Liver (tissue), 9 donors: Measurements from ENCODE around the gene ORC3. TPM values are rescaled to one million over a fixed set of nuclear protein-coding genes. Genes with fewer than 3 reads are reported as not detected.
"Not testable (repeated sequence)": the region's sequence is repeated elsewhere in the genome, so short reads cannot be mapped to it uniquely, and the experiment has no call there.

Experiments
- DNase-seq: peaks from one replicate; pipeline ENCODE4 v3.0.0-alpha.2; 2017; ENCODE audit warnings: low spot score
- H3K27ac ChIP-seq, 2 donors: one replicate each; pipeline ENCODE4 v1.7.0; 2013; ENCODE audit warnings: inconsistent platforms in 2 of 2, low read length in 2 of 2, control low read depth in 1 of 2, low read depth in 1 of 2, mild to moderate bottlenecking in 1 of 2
- H3K27me3 ChIP-seq, 4 donors: one replicate each; pipeline versions ENCODE4 v1.6.1 to v1.7.0; 2013; ENCODE audit warnings: low read length in 3 of 4, inconsistent platforms in 1 of 4, mild to moderate bottlenecking in 1 of 4, moderate library complexity in 1 of 4; ENCODE audit not compliant: control insufficient read depth in 4 of 4, insufficient read depth in 4 of 4
- H3K36me3 ChIP-seq, 4 donors: one replicate each; pipeline versions ENCODE4 v1.6.1 to v1.7.0; 2013; ENCODE audit warnings: low read length in 3 of 4, mild to moderate bottlenecking in 3 of 4, low read depth in 1 of 4, moderate library complexity in 1 of 4; ENCODE audit not compliant: control insufficient read depth in 4 of 4, insufficient read depth in 3 of 4
- H3K4me1 ChIP-seq, 4 donors: one replicate each; pipeline versions ENCODE4 v1.6.1 to v1.7.0; 2013; ENCODE audit warnings: low read length in 3 of 4, mild to moderate bottlenecking in 3 of 4, moderate library complexity in 1 of 4; ENCODE audit not compliant: control insufficient read depth in 4 of 4, insufficient read depth in 4 of 4
- H3K4me3 ChIP-seq, 3 donors: one replicate each; pipeline versions ENCODE4 v1.6.1 to v1.7.0; 2013; ENCODE audit warnings: low read length in 3 of 3, control low read depth in 1 of 3, low read depth in 1 of 3, mild to moderate bottlenecking in 1 of 3
- H3K9ac ChIP-seq, 2 donors: one replicate each; pipeline ENCODE4 v1.7.0; 2013; ENCODE audit warnings: low read length in 2 of 2, mild to moderate bottlenecking in 2 of 2, moderate library complexity in 2 of 2, control low read depth in 1 of 2, low read depth in 1 of 2
- H3K9me3 ChIP-seq, 4 donors: one replicate each; pipeline versions ENCODE4 v1.6.1 to v1.7.0; 2013; ENCODE audit warnings: low read length in 3 of 4; ENCODE audit not compliant: control insufficient read depth in 4 of 4
- EGR1 ChIP-seq, 2 donors: IDR thresholded peaks; 2 replicates each; pipeline ENCODE4 v1.6.1; 2016 to 2018; ENCODE audit warnings: antibody characterized with exemption in 2 of 2, low read depth in 2 of 2
- FOXA1 ChIP-seq: IDR thresholded peaks from 2 replicates; pipeline ENCODE4 v1.6.1; 2016; ENCODE audit warnings: antibody characterized with exemption
- FOXA2 ChIP-seq: IDR thresholded peaks from 2 replicates; pipeline ENCODE4 v1.6.1; 2016; ENCODE audit warnings: antibody characterized with exemption
- GABPA ChIP-seq, 2 donors: IDR thresholded peaks in 1 of 2; conservative IDR thresholded peaks in 1 of 2; 2 replicates each; pipeline ENCODE4 v1.6.1; 2016; ENCODE audit warnings: antibody characterized with exemption in 2 of 2, mild to moderate bottlenecking in 1 of 2, moderate library complexity in 1 of 2
- HNF4A ChIP-seq, 2 donors: conservative IDR thresholded peaks; 2 replicates each; pipeline ENCODE4 v1.6.1; 2016; ENCODE audit warnings: antibody characterized with exemption in 2 of 2, mild to moderate bottlenecking in 2 of 2
- HNF4G ChIP-seq: IDR thresholded peaks from 2 replicates; pipeline ENCODE4 v1.6.1; 2016; ENCODE audit warnings: antibody characterized with exemption
- JUND ChIP-seq, 2 donors: IDR thresholded peaks; 2 replicates each; pipeline ENCODE4 v1.6.1; 2016; ENCODE audit warnings: antibody characterized with exemption in 2 of 2
- NR2F2 ChIP-seq: IDR thresholded peaks from 2 replicates; pipeline ENCODE4 v1.6.1; 2016; ENCODE audit warnings: antibody characterized with exemption
- RAD21 ChIP-seq, 2 donors: IDR thresholded peaks; 2 replicates each; pipeline ENCODE4 v1.6.1; 2016; ENCODE audit warnings: antibody characterized with exemption in 2 of 2, mild to moderate bottlenecking in 2 of 2
- RXRA ChIP-seq, 2 donors: IDR thresholded peaks; 2 replicates each; pipeline ENCODE4 v1.6.1; 2017 to 2018; ENCODE audit warnings: antibody characterized with exemption in 2 of 2, mild to moderate bottlenecking in 1 of 2
- SP1 ChIP-seq: IDR thresholded peaks from 2 replicates; pipeline ENCODE4 v1.6.1; 2018; ENCODE audit warnings: antibody characterized with exemption, mild to moderate bottlenecking
- TAF1 ChIP-seq: conservative IDR thresholded peaks from 2 replicates; pipeline ENCODE4 v1.6.1; 2016; ENCODE audit warnings: antibody characterized with exemption, mild to moderate bottlenecking
- YY1 ChIP-seq: IDR thresholded peaks from 2 replicates; pipeline ENCODE4 v1.6.1; 2016; ENCODE audit warnings: antibody characterized with exemption, mild to moderate bottlenecking
- WGBS: extraction: QIAGEN DNeasy Blood & Tissue Kit; methylation state at CpG from one replicate; pipeline ENCODE4 v1.1.7; 2013; 5-methylcytosine and 5-hydroxymethylcytosine counted together
- polyA plus RNA-seq, 2 donors: library from polyadenylated mRNA; stranded (reverse) in 1 of 2; unstranded in 1 of 2; fragments of 200-250 nt in 1 of 2; fragments of >200 nt in 1 of 2; fragmentation: Nextera tagmentation in 1 of 2; extraction: Ambion mirVana in 1 of 2; gene quantifications; one replicate each; pipeline versions ENCODE4 v1.2.1 to v1.2.3, GENCODE V29; 2013 to 2015
- total RNA-seq, 2 donors: library from RNA; depleted of rRNA; stranded (reverse); fragments of >200 nt; gene quantifications; one replicate each; pipeline ENCODE4 v1.2.3, GENCODE V29; 2014
- TF ChIP-seq, protein P1 (sequence below): IDR thresholded peaks from 2 replicates; pipeline ENCODE4 v1.6.1; 2016; ENCODE audit warnings: antibody characterized with exemption
- TF ChIP-seq, protein P2 (sequence below): IDR thresholded peaks from 2 replicates; pipeline ENCODE4 v1.6.1; 2016; ENCODE audit warnings: antibody characterized with exemption
- TF ChIP-seq, protein P3 (sequence below): fragments of 150-350 bp; IDR thresholded peaks from 2 replicates; pipeline ENCODE4 v1.5.1; 2017; ENCODE audit warnings: improper control_type of control experiment, low read depth, low read length; ENCODE audit not compliant: missing input control
- TF ChIP-seq, protein P4 (sequence below): IDR thresholded peaks from 2 replicates; pipeline ENCODE4 v1.6.1; 2016; ENCODE audit warnings: antibody characterized with exemption
- TF ChIP-seq, protein P5 (sequence below): IDR thresholded peaks from 2 replicates; pipeline ENCODE4 v1.6.1; 2016; ENCODE audit warnings: antibody characterized with exemption, mild to moderate bottlenecking
- donor health status: healthy.
- donor health status: healthy.
- donor health status: healthy.
- donor health status: healthy.
- donor health status: healthy.

ORC3 gene
- total and polyA plus RNA-seq, 4 donors: 5.2 to 14.5 (median 10.5) TPM

DNA sequence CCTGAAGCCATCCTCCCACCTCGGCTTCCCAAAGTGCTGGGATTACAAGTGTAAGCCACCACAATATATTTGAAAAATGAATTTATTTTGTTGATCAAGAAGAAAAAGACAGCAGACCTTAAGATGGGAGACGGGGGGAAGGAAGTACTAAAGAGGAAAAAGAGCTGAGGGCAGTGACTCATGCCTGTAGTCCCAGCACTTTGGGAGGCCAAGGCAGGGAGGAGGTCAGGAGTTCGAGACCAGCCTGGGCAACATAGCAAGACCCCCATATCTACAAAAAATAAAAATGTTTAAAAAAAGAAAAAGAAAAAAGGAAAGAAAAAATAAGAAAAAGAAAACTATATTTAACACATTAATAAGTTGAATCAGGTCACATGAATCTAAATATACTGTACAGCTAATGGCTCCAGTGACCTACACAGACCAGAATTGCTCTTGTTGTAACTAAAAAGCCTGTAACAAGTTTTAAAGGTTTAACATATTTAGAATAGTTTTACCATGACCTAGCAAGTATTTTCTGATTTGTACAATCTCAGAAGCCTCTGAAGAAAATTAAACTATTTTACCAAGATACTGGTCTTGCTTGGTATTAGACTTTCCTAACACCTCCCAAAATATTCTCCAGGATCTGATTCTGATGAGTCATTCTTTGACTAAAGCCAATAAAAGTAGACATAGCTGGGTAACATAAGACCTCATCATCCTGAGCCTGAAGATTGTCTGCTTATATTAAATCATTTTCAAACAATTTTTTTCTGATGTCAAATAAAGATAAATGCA, 116.4 kb downstream of the ORC3 start:
- Histone ChIP-seq H3K4me3 (no peak overlapping the region), H3K9me3 (no peaks in the 10 kb centered on the region), H3K4me1 (peaks cover 0 to 7% (median 4%) of the 10 kb centered on the region in 4 donors), H3K36me3 (no peaks in the 10 kb centered on the region), H3K9ac (no peak overlapping the region), H3K27me3 (no peaks in the 10 kb centered on the region), H3K27ac (no peak overlapping the region)
- TF ChIP-seq TAF1 (no peak), GABPA (IDR thresholded peaks at IDR 0.05 in 1 of 2, conservative IDR thresholded peaks at IDR 0.05 in 1 of 2) (no peak), HNF4A (conservative IDR thresholded peaks at IDR 0.05) (no peak), FOXA2 (no peak), YY1 (no peak), FOXA1 (no peak), JUND (IDR thresholded peaks at IDR 0.05) (no peak), NR2F2 (no peak), RAD21 (IDR thresholded peaks at IDR 0.05) (no peak), EGR1 (IDR thresholded peaks at IDR 0.05; ENCODE audit: low read depth in 2 of 2) (no peak), SP1 (no peak), RXRA (IDR thresholded peaks at IDR 0.05) (no peak), HNF4G (no peak)
- TF ChIP-seq, protein P1, sequence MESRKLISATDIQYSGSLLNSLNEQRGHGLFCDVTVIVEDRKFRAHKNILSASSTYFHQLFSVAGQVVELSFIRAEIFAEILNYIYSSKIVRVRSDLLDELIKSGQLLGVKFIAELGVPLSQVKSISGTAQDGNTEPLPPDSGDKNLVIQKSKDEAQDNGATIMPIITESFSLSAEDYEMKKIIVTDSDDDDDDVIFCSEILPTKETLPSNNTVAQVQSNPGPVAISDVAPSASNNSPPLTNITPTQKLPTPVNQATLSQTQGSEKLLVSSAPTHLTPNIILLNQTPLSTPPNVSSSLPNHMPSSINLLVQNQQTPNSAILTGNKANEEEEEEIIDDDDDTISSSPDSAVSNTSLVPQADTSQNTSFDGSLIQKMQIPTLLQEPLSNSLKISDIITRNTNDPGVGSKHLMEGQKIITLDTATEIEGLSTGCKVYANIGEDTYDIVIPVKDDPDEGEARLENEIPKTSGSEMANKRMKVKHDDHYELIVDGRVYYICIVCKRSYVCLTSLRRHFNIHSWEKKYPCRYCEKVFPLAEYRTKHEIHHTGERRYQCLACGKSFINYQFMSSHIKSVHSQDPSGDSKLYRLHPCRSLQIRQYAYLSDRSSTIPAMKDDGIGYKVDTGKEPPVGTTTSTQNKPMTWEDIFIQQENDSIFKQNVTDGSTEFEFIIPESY: no peak
- TF ChIP-seq, protein P2, sequence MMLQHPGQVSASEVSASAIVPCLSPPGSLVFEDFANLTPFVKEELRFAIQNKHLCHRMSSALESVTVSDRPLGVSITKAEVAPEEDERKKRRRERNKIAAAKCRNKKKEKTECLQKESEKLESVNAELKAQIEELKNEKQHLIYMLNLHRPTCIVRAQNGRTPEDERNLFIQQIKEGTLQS: no peak
- TF ChIP-seq, protein P3, sequence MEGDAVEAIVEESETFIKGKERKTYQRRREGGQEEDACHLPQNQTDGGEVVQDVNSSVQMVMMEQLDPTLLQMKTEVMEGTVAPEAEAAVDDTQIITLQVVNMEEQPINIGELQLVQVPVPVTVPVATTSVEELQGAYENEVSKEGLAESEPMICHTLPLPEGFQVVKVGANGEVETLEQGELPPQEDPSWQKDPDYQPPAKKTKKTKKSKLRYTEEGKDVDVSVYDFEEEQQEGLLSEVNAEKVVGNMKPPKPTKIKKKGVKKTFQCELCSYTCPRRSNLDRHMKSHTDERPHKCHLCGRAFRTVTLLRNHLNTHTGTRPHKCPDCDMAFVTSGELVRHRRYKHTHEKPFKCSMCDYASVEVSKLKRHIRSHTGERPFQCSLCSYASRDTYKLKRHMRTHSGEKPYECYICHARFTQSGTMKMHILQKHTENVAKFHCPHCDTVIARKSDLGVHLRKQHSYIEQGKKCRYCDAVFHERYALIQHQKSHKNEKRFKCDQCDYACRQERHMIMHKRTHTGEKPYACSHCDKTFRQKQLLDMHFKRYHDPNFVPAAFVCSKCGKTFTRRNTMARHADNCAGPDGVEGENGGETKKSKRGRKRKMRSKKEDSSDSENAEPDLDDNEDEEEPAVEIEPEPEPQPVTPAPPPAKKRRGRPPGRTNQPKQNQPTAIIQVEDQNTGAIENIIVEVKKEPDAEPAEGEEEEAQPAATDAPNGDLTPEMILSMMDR: no peak
- TF ChIP-seq, protein P4, sequence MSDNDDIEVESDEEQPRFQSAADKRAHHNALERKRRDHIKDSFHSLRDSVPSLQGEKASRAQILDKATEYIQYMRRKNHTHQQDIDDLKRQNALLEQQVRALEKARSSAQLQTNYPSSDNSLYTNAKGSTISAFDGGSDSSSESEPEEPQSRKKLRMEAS: no peak
- TF ChIP-seq, protein P5, sequence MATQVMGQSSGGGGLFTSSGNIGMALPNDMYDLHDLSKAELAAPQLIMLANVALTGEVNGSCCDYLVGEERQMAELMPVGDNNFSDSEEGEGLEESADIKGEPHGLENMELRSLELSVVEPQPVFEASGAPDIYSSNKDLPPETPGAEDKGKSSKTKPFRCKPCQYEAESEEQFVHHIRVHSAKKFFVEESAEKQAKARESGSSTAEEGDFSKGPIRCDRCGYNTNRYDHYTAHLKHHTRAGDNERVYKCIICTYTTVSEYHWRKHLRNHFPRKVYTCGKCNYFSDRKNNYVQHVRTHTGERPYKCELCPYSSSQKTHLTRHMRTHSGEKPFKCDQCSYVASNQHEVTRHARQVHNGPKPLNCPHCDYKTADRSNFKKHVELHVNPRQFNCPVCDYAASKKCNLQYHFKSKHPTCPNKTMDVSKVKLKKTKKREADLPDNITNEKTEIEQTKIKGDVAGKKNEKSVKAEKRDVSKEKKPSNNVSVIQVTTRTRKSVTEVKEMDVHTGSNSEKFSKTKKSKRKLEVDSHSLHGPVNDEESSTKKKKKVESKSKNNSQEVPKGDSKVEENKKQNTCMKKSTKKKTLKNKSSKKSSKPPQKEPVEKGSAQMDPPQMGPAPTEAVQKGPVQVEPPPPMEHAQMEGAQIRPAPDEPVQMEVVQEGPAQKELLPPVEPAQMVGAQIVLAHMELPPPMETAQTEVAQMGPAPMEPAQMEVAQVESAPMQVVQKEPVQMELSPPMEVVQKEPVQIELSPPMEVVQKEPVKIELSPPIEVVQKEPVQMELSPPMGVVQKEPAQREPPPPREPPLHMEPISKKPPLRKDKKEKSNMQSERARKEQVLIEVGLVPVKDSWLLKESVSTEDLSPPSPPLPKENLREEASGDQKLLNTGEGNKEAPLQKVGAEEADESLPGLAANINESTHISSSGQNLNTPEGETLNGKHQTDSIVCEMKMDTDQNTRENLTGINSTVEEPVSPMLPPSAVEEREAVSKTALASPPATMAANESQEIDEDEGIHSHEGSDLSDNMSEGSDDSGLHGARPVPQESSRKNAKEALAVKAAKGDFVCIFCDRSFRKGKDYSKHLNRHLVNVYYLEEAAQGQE: no peak
- DNase-seq: no peak
- whole genome bisulfite sequencing: 86% methylated on average over 3 of the region's 3 CpGs

DNA sequence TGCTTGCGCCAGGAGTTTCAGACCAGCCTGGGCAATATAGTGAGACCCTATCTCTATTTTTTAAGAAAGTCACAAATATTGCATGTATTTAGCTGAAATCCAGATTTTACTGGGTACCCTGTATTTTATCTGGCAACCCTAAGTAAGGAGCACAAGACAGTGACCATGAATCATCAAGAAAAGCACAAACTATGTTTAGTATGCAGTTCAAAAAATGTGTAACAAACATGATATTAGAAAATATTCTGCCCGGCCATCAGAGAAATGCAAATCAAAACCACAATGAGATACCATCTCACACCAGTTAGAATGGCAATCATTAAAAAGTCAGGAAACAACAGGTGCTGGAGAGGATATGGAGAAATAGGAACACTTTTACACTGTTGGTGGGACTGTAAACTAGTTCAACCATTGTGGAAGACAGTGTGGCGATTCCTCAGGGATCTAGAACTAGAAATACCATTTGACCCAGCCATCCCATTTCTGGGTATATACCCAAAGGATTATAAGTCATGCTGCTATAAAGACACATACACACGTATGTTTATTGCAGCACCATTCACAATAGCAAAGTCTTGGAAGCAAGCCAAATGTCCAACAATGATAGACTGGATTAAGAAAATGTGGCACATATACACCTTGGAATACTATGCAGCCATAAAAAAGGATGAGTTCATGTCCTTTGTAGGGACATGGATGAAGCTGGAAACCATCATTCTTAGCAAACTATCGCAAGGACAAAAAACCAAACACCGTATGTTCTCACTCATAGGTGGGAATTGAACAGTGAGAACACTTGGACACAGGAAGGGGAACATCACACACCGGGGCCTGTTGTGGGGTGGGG, 118.9 kb downstream of the ORC3 start:
- H3K4me3 ChIP-seq, H3K9ac ChIP-seq, H3K4me1 ChIP-seq, H3K9me3 ChIP-seq, H3K27me3 ChIP-seq, H3K36me3 ChIP-seq, H3K27ac ChIP-seq, DNase-seq: not testable (repeated sequence)
- 87% methylated on average over 6 of the region's 7 CpGs for WGBS
